ENCODE measurements around the gene FGD2. TPM values are rescaled to one million over a fixed set of nuclear protein-coding genes. Genes with fewer than 3 reads are reported as not detected.
A peak's percentile ranks its signal among the peaks of the same experiment; 100 is the strongest.

FGD2 gene
- polyA plus RNA-seq, 4 donors, result 1.1 to 11.6 (median 7.3) TPM

DNA sequence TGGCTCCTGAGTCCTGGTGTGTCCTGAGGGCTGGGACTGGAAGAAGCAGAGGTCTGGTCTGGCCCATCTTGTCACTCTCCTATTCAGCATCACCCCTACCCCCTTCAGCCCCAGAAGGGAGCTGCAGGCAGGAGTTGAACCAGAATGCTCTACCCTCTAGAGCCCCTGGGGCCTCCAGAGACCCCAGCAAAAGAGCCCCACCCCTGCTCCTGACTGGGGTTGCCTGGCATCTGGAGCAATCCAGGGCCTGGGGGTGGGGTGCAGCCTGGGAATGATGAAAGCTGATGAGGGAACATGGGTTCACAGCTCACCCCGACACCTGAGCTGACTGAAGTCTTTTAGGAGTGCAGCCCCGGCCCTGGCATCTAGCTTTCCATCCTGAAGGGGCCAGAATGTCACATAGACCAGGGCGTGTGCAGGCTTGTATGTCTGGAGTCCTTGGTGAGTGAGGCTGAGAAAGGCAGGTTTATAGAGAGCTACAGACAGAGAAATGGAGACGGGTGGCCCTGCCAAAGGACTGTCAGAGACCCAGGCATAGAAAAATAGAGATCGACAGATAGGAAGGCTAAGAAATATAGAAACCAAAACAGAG is 12.2 kb downstream of the FGD2 start:
- Histone ChIP-seq H3K4me3 (ENCODE audit: low read depth in 1 of 3, low read length in 3 of 3) (no peak overlapping the region), H3K9me3 (ENCODE audit: control insufficient read depth in 2 of 2, insufficient read depth in 1 of 2, low read depth in 1 of 2, low read length in 1 of 2) (no peaks in the 10 kb centered on the region), H3K4me1 (ENCODE audit: control insufficient read depth in 3 of 3, insufficient read depth in 2 of 3, low read depth in 1 of 3, low read length in 2 of 3) (no peaks in the 10 kb centered on the region), H3K36me3 (ENCODE audit: control insufficient read depth in 3 of 3, insufficient read depth in 2 of 3, low read depth in 1 of 3, low read length in 3 of 3) (peaks cover 0 to 6% (median 0%) of the 10 kb centered on the region in 3 donors), H3K27me3 (ENCODE audit: control insufficient read depth in 3 of 3, insufficient read depth in 3 of 3, low read length in 3 of 3) (peaks cover 0 to 2% (median 0%) of the 10 kb centered on the region in 3 donors), H3K27ac (ENCODE audit: low read depth in 1 of 3, low read length in 2 of 3) (no peak overlapping the region)
- no peak for DNase-seq
- 54 to 62% (median 55%) methylated on average over 5 of the region's 5 CpGs for WGBS, 3 donors
- no peak for FAIRE-seq

DNA sequence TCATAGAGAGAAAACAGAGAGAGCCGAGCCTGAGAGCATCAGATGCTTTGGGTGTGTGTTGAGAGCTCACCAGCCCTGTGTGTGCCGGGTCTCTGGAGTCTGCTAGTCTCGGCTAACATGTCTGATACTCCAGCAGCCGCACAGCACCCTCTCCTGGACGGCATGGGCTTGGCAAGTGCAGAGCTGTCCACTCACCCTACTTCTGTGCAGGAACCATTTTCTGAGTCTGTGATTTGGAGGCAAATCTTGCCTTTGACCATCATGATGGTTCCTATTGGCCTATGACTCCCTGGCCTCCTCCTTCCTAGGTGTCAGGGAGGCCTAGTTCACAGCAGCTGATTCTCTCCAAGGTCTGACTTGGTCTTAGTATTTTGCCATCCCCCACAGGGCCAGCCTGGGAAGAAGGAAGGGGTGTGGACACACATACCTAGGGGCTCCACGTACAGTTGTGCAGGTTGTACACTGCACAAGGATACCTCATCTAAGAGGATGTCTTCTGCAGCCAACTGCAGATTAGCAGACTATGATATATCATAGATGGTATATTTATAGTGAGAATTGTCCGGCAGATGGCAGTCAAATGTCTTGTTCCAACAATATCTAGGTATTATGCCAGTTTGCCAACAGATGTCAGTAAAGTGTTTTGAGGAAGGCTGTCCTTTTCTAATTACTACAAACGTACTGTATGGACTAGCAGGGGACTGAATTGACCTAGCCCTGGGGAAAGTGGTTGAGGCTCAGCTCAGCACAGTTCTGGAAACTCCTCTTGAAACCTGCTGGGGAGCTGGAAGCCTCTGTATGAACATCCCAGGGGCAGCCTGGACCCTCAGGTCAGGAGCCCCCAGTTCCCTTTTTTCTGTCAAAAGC is 13.0 kb downstream of the FGD2 start:
- Histone ChIP-seq H3K27ac (ENCODE audit: low read depth in 1 of 3, low read length in 2 of 3) (no peak overlapping the region), H3K36me3 (ENCODE audit: control insufficient read depth in 3 of 3, insufficient read depth in 2 of 3, low read depth in 1 of 3, low read length in 3 of 3) (peaks cover 0 to 6% (median 0%) of the 10 kb centered on the region in 3 donors), H3K9me3 (ENCODE audit: control insufficient read depth in 2 of 2, insufficient read depth in 1 of 2, low read depth in 1 of 2, low read length in 1 of 2) (no peaks in the 10 kb centered on the region), H3K4me3 (ENCODE audit: low read depth in 1 of 3, low read length in 3 of 3) (no peak overlapping the region), H3K4me1 (ENCODE audit: control insufficient read depth in 3 of 3, insufficient read depth in 2 of 3, low read depth in 1 of 3, low read length in 2 of 3) (no peaks in the 10 kb centered on the region), H3K27me3 (ENCODE audit: control insufficient read depth in 3 of 3, insufficient read depth in 3 of 3, low read length in 3 of 3) (peaks cover 0 to 2% (median 0%) of the 10 kb centered on the region in 3 donors)
- DNase-seq, result peak; percentile 87 to 89
- 0 to 5% (median 1%) methylated on average over 8 of the region's 8 CpGs for WGBS, 3 donors
- FAIRE-seq, result no peak

DNA sequence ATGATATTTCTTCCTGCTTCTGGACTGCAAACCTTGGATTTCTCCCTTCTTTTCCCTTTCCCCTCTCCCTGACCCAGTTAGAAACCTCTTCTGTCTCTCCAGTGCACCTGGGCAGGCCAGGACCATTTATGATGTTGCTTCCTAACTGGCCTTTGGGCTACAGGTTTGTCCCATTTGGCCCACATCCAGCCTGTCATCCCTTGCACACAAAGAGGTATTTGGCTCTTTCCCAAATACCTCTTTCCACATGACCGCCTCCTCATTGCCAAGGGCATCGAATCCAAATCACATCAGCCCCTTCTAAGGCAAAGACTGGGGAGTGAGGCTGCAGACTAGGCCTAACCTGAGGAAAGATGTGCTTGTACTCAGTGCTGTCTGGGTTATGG is 13.6 kb downstream of the FGD2 start:
- H3K27me3 ChIP-seq (ENCODE audit: control insufficient read depth in 3 of 3, insufficient read depth in 3 of 3, low read length in 3 of 3), result peaks cover 0 to 2% (median 0%) of the 10 kb centered on the region in 3 donors
- no peak overlapping the region for H3K27ac ChIP-seq (ENCODE audit: low read depth in 1 of 3, low read length in 2 of 3)
- H3K4me3 ChIP-seq (ENCODE audit: low read depth in 1 of 3, low read length in 3 of 3), result no peak overlapping the region
- FAIRE-seq (no peak), DNase-seq (no peak)
- H3K9me3 ChIP-seq (ENCODE audit: control insufficient read depth in 2 of 2, insufficient read depth in 1 of 2, low read depth in 1 of 2, low read length in 1 of 2), result no peaks in the 10 kb centered on the region
- H3K36me3 ChIP-seq (ENCODE audit: control insufficient read depth in 3 of 3, insufficient read depth in 2 of 3, low read depth in 1 of 3, low read length in 3 of 3), result peaks cover 0 to 6% (median 0%) of the 10 kb centered on the region in 3 donors
- H3K4me1 ChIP-seq (ENCODE audit: control insufficient read depth in 3 of 3, insufficient read depth in 2 of 3, low read depth in 1 of 3, low read length in 2 of 3), result no peaks in the 10 kb centered on the region
- 52 to 78% (median 58%) methylated on average over 2 of the region's 2 CpGs for WGBS, 3 donors

DNA sequence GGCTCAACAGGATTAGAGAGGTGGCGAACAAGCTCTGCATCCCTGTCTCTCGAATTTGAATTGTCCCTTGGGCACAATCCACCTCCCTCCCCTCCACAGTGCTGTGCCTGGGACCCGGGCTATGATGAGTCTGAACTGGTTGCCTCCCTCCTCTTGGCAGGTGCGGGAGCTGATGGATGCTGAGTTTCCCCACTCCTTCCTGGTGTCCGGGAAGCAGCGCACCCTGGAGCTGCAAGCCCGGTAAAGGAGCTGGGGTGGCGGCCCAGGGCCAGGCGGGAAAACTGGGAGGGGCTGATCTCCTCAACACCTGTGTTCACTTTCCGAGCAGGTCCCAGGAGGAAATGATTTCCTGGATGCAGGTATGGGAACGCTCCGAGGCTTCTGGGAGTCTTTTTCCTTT is 14.9 kb downstream of the FGD2 start:
- 21 to 59% (median 37%) methylated on average over 12 of the region's 12 CpGs for WGBS, 3 donors
- peaks cover 0 to 6% (median 0%) of the 10 kb centered on the region in 3 donors for H3K36me3 ChIP-seq (ENCODE audit: control insufficient read depth in 3 of 3, insufficient read depth in 2 of 3, low read depth in 1 of 3, low read length in 3 of 3)
- no peak overlapping the region for H3K27ac ChIP-seq (ENCODE audit: low read depth in 1 of 3, low read length in 2 of 3)
- DNase-seq (peak; percentile 71 to 81), FAIRE-seq (no peak)
- H3K4me3 ChIP-seq (ENCODE audit: low read depth in 1 of 3, low read length in 3 of 3), result no peak overlapping the region
- no peaks in the 10 kb centered on the region for H3K9me3 ChIP-seq (ENCODE audit: control insufficient read depth in 2 of 2, insufficient read depth in 1 of 2, low read depth in 1 of 2, low read length in 1 of 2)
- H3K4me1 ChIP-seq (ENCODE audit: control insufficient read depth in 3 of 3, insufficient read depth in 2 of 3, low read depth in 1 of 3, low read length in 2 of 3), result no peaks in the 10 kb centered on the region
- no peaks in the 10 kb centered on the region for H3K27me3 ChIP-seq (ENCODE audit: control insufficient read depth in 3 of 3, insufficient read depth in 3 of 3, low read length in 3 of 3)

DNA sequence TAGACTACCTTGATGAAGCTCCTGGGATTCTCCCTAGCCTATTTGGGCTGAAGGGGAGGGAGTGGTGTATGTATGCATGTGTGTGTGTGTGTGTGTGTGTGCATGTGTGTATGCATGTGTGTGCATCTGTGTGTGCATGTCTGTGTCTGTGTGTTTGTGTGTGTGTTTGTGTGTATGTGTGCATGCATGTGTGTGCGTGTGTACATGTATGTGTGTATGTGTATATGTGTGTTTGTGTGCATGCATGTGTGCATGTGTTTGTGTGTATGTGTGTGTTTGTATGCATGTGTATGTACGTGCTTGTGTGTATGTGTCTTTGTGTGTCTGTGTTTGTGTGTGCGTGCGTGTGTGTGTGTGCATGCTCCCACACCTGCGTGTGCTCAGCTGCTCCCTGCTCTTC is 15.4 kb downstream of the FGD2 start:
- no peaks in the 10 kb centered on the region for H3K4me1 ChIP-seq (ENCODE audit: control insufficient read depth in 3 of 3, insufficient read depth in 2 of 3, low read depth in 1 of 3, low read length in 2 of 3)
- H3K27me3 ChIP-seq (ENCODE audit: control insufficient read depth in 3 of 3, insufficient read depth in 3 of 3, low read length in 3 of 3), result no peaks in the 10 kb centered on the region
- H3K36me3 ChIP-seq (ENCODE audit: control insufficient read depth in 3 of 3, insufficient read depth in 2 of 3, low read depth in 1 of 3, low read length in 3 of 3), result peaks cover 0 to 6% (median 0%) of the 10 kb centered on the region in 3 donors
- H3K27ac ChIP-seq (ENCODE audit: low read depth in 1 of 3, low read length in 2 of 3), result no peak overlapping the region
- DNase-seq, result no peak
- no peaks in the 10 kb centered on the region for H3K9me3 ChIP-seq (ENCODE audit: control insufficient read depth in 2 of 2, insufficient read depth in 1 of 2, low read depth in 1 of 2, low read length in 1 of 2)
- WGBS, 3 donors, result 64 to 89% (median 80%) methylated on average over 5 of the region's 5 CpGs
- FAIRE-seq, result no peak
- H3K4me3 ChIP-seq (ENCODE audit: low read depth in 1 of 3, low read length in 3 of 3), result no peak overlapping the region

DNA sequence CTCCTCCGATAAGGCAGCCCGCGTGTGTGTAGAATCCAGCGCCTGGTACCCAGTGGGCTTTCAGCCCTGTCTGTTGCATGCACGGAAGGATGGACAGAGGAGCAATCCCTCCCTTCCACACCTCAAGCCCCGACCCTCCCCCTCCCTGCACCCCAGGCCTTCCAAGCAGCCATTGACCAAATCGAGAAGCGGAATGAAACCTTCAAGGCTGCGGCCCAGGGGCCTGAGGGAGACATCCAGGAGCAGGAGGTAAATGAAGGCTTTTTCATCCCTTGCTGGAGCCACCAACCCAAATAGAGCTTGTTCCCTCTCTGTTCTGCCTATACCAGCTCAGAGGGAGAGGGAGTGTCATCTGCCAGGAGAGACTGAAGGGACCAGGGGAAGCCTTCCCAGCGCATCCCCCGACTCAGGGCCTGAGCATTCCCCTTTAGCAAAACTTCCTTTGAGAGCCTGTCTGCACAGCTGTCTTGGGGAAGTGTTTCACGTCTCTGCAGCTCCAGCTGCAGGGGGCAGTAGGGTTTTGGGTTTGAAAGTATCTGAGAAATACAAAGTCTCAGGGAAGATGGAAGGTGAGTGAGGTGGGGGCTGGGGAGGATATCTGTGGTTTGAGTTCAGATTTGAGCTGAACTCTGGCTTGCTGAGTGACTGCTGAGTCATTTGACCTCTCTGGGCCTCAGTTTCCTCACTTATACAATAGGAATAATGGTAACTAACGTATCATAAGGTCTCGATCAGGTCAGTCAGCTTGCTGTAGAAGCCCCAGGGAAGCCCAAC is 16.1 kb downstream of the FGD2 start:
- peaks cover 0 to 6% (median 0%) of the 10 kb centered on the region in 3 donors for H3K36me3 ChIP-seq (ENCODE audit: control insufficient read depth in 3 of 3, insufficient read depth in 2 of 3, low read depth in 1 of 3, low read length in 3 of 3)
- H3K27me3 ChIP-seq (ENCODE audit: control insufficient read depth in 3 of 3, insufficient read depth in 3 of 3, low read length in 3 of 3), result no peaks in the 10 kb centered on the region
- WGBS, 3 donors, result 71 to 82% (median 73%) methylated on average over 14 of the region's 14 CpGs
- H3K9me3 ChIP-seq (ENCODE audit: control insufficient read depth in 2 of 2, insufficient read depth in 1 of 2, low read depth in 1 of 2, low read length in 1 of 2), result no peaks in the 10 kb centered on the region
- H3K4me1 ChIP-seq (ENCODE audit: control insufficient read depth in 3 of 3, insufficient read depth in 2 of 3, low read depth in 1 of 3, low read length in 2 of 3), result no peaks in the 10 kb centered on the region
- H3K4me3 ChIP-seq (ENCODE audit: low read depth in 1 of 3, low read length in 3 of 3), result no peak overlapping the region
- no peak overlapping the region for H3K27ac ChIP-seq (ENCODE audit: low read depth in 1 of 3, low read length in 2 of 3)
- FAIRE-seq (no peak), DNase-seq (peak; percentile 36 to 43)

DNA sequence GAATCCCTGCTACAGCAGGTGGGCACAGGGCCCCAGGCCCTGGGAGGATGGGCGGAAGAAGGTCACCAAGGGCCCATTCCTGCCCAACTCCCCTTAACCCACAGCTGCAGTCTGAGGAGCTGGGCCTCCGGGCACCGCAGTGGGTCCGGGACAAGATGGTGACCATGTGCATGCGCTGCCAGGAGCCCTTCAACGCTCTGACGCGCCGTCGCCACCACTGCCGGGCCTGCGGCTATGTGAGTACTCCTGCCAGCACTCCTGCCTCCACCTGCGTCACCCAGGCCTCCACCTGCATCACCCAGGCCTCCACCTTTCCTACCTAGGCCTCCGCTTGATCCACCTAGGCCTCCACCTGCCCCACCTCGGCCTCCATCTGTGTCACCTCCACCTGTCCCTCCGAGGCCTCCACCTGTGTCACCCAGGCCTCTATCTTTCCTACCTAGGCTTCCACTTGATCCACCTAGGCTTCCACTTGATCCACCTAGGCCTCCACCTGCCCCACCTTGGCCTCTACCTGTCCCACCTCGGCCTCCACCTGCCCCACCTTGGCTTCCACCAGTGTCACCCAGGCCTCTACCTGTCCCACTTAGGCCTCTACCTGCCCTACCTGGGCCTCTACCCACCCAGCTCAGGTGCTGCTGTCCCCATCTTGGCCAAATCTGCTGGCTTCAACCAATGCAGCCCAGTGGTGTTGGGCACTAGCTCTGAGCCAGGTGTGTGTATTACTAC is 16.8 kb downstream of the FGD2 start:
- Histone ChIP-seq H3K9me3 (ENCODE audit: control insufficient read depth in 2 of 2, insufficient read depth in 1 of 2, low read depth in 1 of 2, low read length in 1 of 2) (no peaks in the 10 kb centered on the region), H3K27ac (ENCODE audit: low read depth in 1 of 3, low read length in 2 of 3) (no peak overlapping the region), H3K4me1 (ENCODE audit: control insufficient read depth in 3 of 3, insufficient read depth in 2 of 3, low read depth in 1 of 3, low read length in 2 of 3) (no peaks in the 10 kb centered on the region), H3K4me3 (ENCODE audit: low read depth in 1 of 3, low read length in 3 of 3) (no peak overlapping the region), H3K36me3 (ENCODE audit: control insufficient read depth in 3 of 3, insufficient read depth in 2 of 3, low read depth in 1 of 3, low read length in 3 of 3) (peaks cover 0 to 6% (median 0%) of the 10 kb centered on the region in 3 donors), H3K27me3 (ENCODE audit: control insufficient read depth in 3 of 3, insufficient read depth in 3 of 3, low read length in 3 of 3) (no peaks in the 10 kb centered on the region)
- FAIRE-seq, result no peak
- WGBS, 3 donors, result 95 to 98% (median 97%) methylated on average over 15 to 17 of the region's 17 CpGs
- no peak for DNase-seq
